ENCODE measurements around the gene KREMEN1.

DNA sequence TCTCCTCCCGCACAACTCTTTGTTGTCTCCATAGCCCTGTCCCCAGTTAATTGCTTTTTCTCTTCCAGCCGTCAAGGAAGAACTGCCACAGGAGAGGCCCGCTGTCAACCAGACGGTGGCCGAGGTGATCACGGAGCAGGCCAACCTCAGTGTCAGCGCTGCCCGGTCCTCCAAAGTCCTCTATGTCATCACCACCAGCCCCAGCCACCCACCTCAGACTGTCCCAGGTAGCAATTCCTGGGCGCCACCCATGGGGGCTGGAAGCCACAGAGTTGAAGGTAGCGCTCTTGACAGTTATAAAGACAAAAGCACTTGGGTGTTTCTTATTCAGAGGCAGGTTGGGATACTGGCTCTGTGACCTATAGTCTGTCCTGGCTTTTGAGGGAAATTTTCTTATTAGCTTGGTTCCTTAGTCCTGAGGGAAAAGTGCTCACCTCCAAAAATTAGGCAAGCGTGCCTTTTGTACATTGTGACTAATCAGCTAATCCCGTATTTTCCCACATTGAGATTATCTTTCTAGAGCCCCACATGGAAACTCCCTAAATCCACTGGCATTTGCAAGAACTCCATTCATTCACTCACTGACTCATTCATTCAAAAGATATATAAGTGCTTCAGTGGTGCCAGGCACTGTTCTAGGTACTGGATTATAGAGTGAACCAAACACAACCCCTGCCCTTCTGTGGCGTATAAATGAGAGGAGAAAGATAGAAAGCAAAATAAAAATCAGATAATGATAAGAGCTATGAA lies 65.9 kb downstream of the KREMEN1 start:
- TF ChIP-seq, protein P1, sequence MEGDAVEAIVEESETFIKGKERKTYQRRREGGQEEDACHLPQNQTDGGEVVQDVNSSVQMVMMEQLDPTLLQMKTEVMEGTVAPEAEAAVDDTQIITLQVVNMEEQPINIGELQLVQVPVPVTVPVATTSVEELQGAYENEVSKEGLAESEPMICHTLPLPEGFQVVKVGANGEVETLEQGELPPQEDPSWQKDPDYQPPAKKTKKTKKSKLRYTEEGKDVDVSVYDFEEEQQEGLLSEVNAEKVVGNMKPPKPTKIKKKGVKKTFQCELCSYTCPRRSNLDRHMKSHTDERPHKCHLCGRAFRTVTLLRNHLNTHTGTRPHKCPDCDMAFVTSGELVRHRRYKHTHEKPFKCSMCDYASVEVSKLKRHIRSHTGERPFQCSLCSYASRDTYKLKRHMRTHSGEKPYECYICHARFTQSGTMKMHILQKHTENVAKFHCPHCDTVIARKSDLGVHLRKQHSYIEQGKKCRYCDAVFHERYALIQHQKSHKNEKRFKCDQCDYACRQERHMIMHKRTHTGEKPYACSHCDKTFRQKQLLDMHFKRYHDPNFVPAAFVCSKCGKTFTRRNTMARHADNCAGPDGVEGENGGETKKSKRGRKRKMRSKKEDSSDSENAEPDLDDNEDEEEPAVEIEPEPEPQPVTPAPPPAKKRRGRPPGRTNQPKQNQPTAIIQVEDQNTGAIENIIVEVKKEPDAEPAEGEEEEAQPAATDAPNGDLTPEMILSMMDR (IDR thresholded peaks at IDR 0.05): no peak
- no peak for TF ChIP-seq POLR2A (IDR thresholded peaks at IDR 0.05)
